HG02642 (cell line): ENCODE results near the gene TTC12.

Experiments
- ATAC-seq: cut with Tn5 transposase; IDR thresholded peaks from one replicate; pipeline ENCODE4 v1.9.1; 2021; ENCODE audit warnings: mild to moderate bottlenecking; ENCODE audit not compliant: unreplicated experiment, poor library complexity

Gene TTC12

DNA sequence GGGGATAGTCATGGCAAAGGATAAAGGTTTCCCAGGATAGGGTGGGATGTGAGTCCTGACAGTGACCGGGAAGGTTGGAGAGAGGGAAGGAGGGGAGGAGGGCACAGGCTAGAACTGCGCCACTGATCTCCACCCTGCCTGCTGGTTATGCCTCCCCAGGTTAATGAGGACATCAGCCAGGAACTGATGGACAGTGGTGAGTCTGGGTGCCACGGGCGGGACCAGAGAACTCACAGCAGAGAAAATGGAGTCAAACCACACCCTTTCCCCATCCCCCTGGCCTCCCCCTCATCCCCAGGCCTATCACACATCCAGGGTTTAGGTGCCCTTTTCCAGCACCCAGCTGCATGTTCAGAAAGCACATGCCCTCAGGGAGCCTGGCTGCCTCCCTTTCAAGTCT, 83.4 kb downstream of the TTC12 start:
- ATAC-seq, result no peak

DNA sequence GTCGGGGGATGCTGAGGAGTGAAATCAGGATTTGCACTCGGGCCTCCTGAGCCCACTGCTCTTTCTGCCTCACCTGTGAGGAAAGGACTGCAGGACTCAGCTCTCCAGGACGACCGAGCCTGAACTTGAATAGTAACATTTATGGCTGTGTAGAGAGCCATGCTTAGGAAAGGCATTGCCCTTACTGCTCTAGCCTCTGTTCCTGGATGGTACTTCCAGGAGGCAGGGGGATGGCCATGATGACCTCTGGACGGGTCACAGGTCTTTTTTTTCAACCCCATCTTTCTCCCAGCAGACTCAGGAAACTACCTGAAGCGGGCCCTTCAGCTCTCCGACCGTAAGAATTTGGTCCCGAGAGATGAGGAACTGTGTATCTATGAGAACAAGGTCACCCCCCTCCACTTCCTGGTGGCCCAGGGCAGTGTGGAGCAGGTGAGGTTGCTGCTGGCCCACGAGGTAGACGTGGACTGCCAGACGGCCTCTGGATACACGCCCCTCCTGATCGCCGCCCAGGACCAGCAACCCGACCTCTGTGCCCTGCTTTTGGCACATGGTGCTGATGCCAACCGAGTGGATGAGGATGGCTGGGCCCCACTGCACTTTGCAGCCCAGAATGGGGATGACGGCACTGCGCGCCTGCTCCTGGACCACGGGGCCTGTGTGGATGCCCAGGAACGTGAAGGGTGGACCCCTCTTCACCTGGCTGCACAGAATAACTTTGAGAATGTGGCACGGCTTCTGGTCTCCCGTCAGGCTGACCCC, 84.5 kb downstream of the TTC12 start:
- ATAC-seq, result no peak

DNA sequence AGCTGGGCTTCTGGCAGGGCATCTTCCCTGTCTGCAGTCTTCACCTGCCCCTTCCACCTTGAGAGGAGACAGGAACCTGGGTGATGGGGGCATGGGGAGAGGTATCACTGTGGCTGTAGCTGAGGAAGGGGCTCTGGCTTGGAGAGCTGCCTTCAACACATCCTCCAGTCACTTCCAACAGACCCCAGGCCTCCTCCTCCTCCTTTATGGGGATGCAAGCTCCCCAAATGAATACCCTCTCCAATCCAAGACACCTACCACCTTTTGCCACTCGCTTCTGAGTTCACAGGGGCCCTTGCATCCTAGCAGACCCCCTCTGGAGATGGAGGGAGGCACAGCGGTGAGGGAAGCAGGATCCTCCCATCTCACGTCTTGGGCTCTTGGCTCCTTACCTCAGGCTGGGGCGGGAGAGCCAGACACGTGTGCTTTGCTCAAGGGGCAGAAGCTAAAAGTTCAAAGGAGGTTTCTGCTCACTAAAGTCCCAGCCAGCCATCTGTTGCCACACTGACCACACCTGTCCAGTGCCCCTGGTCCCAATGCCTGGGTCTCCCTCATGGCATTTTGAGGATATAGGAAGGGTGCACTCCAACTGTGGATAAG, 86.3 kb downstream of the TTC12 start:
- ATAC-seq, result no peak

DNA sequence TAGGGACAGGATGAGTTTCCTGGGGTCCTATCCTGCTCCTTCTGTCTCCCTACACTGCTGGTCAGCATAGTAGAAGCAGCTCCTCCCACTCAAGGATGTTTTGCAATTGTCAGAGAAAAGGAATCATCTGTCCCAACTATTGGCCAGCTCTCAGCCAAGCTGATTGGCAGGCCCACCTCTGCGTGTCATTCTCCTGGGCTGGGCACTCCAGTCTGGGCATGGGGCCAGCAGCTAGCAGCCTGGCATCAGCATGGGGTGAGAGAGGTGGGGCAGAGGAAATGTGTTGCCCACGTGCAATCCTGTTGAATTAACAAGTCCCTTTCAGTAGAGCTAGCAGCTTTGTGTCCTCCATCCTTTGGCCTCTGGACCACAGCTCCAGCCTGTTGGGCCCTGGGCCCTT, 87.3 kb downstream of the TTC12 start:
- no peak for ATAC-seq

DNA sequence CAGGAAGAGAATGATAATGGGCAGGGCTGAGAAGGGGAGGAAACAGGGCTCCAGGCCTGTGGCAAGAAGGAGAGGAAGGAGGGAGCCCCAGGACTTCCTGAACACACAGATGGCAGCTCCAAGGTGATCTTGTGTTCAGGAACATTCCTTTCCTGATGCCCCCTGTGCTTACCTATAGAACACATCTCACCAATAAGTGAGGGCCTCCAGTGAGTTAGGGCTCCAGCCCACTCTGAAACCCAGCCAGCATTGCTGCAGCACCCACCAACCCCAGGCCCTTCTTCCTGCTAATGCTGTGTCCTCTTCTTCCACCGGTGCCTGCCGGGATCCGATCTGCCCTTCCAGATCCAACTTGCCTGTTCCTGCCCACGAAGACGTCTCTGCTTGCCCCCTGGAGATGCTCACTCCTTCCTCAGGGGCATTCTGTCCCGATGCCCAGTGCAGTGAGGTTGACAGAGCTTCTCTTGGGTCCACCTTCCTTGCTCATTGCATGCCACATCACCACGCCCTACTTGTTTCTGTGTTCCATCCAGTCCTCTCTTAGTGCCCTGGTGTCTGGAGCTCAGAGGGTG, 90.6 kb downstream of the TTC12 start:
- ATAC-seq, result no peak

DNA sequence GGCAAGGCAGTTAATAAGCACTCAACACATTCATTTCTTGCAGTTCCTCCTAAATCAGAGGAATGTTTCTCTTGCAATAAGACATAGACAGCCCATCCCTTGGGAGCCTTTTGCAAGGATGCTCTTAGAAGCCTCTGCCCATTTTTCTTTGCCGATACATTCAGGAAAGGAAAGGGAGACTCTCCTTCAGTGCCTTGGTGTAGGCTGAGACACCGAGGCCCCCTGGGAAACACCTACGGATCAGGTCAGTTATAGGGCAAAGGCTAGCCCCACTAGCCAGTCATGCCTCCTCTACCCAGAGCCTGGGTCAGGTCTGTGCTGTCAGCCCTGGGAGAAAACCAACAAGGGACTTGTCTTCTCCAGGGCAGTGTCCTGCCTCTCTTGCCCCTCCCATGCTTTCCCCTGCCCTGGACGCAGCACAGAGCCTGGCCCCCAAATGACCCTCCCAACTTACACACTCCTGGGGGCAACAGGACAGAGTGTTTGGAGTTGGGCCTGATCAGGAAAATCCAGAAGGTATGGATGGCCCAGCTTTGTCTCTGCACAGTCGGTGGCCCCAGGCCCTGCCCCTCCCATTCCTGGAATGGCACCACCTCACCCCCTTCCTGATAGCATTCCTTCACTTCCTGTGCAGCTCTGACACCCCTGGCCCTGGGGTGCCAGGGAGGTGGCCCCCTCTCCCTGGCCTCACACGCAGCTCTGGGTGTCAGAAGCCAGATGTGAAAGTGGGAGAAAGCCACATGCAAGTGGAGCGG, 91.5 kb downstream of the TTC12 start:
- no peak for ATAC-seq

DNA sequence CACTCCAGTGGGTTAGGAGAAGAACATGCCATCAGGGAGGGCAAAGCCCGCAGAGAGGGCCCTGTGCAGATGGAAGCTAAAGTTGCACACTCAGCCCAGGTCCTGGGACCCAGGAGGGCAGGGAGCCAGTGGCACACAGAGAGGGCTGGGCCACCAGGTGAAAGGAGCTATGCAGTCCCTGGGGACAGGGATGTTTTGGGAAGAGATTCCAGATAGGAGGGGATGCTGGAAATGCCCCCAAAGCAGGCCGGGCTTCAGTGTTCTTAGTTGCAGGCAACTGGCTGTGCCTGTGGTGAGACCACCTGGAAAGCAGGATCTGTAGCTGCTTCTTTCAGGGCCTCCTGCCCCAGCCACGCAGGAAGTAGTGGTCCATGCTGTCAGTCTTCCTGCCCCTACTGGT, 92.8 kb downstream of the TTC12 start:
- ATAC-seq, result no peak

DNA sequence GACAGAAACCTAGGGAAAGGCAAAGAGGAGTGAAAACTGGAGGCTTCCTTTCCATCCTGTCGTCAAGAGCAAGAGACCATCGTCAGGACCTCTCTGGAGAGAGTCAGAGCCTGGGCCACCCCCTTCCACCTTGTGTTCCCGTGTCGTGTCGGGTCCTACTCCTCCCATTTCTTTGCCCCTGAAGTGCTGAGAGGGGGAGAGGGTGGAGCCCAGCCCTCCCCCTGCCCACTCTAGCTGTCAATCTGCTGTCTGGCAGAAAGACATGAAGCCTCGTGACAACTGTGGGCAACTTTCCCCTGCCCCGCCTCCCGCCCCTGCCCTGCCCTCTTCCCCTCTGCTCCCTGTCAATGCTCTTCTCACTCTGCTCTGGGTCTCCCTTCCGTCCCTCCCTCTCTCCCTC, 93.8 kb downstream of the TTC12 start:
- ATAC-seq, result no peak

DNA sequence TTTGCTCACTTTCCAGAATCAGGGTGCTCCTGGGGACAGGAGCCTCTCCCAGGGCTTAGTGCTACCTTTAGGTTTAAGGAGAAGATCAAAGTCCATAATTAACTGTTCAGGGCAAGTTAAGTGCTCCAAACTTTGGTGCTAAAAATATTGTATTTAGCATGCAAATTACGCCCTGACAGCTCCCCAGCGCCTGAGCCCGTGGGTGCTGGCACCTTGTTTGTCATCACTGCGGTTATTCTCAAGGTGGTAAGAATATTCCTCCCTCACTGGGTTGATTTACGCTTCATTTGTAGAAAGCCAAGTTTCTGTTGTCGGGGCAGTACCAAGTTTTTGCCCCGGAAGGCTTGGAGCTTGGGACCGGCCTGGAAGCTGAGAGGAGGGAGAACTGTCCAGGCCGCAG, 94.5 kb downstream of the TTC12 start:
- ATAC-seq, result no peak

DNA sequence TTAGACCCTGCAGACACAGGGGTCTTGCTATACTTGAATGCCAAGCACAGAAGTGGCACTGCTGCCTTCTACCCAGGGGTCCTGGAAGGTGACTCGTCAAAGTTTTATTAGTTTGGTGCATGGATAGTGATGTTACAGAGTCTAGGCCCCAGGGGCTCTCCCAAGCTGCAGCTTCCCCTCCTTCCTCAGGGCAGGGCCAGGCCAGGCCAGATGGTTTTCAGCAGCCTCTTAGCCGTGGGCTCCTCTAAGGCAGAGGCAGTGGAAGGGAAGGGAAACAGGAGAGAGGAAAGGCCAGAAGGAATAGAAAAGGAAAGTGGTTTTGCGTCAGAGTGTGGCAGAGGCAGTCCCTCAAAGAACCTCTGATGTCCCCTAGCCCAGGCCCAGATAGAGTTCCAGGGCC, 95.1 kb downstream of the TTC12 start:
- ATAC-seq, result no peak

DNA sequence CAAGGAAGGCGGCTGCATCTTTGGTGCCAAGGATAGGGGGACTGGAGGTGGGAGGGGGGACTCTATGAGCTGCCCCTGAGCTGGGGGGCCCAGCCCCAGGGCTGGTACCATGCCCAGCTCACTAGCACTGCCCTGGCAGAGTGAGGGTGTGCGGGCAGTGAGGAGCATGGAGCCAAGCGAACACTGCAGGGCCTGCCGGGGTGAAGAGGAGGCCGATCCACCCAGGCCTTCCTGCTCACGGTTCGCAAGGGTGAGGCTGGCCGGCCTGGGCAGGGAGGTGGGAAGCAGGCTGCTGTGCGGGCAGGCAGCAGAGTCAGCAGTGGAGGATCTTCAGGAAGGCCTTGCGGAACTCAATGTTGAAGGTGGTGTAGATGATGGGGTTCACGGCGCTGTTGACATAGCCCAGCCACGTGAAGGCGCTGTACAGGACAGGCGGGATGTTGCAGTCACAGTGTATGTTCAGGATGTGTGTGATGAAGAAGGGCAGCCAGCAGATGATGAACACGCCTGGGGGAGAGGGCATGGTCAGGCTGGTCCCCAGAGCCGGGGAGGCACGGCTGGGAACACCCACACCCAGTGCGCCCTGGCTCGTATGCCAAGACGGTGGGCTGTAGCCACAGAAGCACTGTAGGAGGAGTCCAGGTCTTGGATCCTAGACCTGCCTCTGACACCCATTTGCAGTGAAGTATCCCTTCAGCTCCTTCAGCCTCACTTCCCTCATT, 96.2 kb downstream of the TTC12 start:
- no peak for ATAC-seq

DNA sequence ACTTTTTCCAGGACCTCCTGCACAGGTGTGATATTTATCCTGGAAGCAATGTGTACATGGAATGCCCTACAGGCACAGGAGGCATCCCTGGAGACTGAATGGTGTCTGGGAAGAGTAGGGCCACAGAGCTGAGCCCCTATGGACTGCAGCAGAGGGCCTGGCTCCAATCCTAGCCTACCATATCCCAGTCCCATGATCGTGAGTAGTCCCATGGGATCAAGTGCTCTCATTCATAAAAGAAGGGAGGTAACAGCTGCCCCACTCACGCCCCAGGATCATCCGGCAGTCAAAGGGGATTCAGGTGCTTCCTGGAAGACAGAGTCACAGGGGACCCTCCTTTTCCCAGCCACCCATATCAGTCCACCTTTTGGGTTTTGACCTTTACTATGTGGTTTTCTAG, 97.2 kb downstream of the TTC12 start:
- ATAC-seq, result no peak

DNA sequence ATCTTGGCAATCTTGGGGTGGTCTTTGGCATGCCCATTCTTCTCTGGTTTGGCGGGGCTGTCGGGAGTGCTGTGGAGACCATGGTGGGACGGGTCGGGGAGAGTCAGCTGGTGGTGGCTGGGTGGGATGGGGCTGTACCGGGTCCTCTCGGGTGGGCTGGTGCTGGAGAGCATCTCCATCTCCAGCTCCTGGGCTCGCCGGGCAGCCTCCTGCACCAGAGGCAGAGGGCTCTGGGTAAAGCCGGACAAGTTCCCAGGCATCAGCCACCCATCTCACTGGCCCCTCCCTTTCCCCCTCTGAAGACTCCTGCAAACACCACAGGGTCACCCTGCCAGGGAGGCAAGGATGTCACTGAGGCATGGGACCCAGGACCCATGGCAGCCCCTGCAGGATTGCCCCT, 98.3 kb downstream of the TTC12 start:
- no peak for ATAC-seq

DNA sequence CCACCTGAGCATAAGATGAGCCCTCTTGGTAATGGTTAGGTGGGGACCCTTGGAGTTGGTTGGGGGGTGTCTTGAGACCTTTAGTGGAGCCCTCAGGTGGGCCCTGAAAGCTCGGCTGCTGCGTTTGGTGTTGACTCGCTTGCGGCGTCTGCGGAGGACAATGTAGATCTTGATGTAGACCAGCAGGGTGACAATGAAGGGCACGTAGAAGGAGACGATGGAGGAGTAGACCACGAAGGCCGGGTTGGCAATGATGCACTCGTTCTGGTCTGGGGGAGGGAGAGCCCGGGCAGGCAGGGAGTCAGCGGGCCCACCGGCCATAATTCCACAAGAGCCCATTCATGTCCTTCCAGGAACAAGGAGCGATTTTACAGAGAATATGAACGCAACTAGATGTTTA, 101.0 kb downstream of the TTC12 start:
- no peak for ATAC-seq
